D721Med (cell line): ENCODE results near the gene CEP43.

Experiments
- DNase-seq: peaks from one replicate; pipeline ENCODE4 v3.0.0; 2011; ENCODE audit warnings: low spot score; ENCODE audit not compliant: insufficient read length
- FAIRE-seq: peaks from 2 replicates; lab custom pipeline; 2011; peaks lifted over from hg19 to GRCh38; lab: Jason Lieb, UNC
- TF ChIP-seq, protein P1 (sequence below): IDR thresholded peaks from 2 replicates; pipeline ENCODE4 v1.5.1; 2012; ENCODE audit warnings: mild to moderate bottlenecking, control low read depth; ENCODE audit not compliant: insufficient read depth; ENCODE audit errors: missing control alignments

The CEP43 gene

DNA sequence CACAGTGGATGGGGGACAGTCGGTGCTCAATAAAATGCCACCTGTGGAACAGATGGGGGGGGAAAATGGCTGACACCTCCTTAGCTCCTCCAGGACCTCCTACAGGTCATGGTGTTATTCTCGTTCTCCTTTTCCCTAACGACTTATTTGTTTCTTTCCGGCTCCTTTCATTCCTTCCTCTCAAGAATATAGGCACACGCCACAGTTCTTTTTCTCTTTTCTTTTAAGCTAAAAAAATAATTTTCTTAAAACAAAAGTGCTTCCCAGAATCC lies 41.5 kb upstream of the CEP43 start:
- DNase-seq (no peak), FAIRE-seq (no peak)
- TF ChIP-seq, protein P1, sequence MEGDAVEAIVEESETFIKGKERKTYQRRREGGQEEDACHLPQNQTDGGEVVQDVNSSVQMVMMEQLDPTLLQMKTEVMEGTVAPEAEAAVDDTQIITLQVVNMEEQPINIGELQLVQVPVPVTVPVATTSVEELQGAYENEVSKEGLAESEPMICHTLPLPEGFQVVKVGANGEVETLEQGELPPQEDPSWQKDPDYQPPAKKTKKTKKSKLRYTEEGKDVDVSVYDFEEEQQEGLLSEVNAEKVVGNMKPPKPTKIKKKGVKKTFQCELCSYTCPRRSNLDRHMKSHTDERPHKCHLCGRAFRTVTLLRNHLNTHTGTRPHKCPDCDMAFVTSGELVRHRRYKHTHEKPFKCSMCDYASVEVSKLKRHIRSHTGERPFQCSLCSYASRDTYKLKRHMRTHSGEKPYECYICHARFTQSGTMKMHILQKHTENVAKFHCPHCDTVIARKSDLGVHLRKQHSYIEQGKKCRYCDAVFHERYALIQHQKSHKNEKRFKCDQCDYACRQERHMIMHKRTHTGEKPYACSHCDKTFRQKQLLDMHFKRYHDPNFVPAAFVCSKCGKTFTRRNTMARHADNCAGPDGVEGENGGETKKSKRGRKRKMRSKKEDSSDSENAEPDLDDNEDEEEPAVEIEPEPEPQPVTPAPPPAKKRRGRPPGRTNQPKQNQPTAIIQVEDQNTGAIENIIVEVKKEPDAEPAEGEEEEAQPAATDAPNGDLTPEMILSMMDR, result no peak

DNA sequence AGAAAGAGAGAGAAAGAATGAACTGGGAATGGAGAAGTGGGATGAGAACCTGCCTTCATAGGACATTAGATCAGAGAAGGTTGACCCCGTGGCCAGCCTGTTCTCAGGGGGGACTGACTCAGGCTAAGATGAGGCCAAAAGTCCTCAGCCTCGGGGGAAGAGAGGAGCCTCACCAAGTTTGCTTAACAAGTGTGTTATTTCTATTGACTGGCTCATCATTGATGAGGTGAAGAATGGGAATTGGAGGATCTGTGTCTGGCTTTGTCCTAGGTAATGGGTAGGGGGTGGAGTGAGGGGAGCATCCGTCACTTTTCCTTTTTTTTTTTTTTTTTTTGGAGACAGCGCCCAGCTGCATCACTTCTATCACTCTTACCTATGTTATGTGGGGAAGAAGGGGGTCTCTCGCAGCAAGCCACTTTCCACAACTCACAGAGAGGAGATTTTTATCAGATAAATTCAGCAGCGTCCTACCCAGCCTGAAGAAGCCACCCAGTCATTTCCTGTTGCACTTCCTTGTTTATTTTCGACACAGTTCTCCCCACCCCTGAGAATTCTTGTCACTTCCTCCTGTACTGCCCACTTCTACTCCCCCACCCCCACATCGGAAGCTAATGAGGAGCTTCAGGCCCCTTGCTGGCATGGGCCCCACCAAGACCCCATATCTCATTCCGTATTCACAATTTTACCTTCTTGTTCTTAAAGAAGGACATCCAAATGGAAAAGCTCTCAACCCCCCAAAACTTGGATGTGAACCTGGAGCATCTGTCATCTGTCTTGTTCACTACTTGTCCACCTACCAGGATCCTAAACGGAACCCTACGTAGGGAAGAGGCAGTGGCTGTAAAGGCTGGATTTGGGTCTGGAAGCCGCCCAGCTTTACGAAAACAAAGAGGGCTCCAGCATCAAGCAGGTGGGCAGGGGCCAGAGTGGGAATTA lies 40.0 kb upstream of the CEP43 start:
- no peak for FAIRE-seq
- TF ChIP-seq, protein P1, result no peak
- no peak for DNase-seq

DNA sequence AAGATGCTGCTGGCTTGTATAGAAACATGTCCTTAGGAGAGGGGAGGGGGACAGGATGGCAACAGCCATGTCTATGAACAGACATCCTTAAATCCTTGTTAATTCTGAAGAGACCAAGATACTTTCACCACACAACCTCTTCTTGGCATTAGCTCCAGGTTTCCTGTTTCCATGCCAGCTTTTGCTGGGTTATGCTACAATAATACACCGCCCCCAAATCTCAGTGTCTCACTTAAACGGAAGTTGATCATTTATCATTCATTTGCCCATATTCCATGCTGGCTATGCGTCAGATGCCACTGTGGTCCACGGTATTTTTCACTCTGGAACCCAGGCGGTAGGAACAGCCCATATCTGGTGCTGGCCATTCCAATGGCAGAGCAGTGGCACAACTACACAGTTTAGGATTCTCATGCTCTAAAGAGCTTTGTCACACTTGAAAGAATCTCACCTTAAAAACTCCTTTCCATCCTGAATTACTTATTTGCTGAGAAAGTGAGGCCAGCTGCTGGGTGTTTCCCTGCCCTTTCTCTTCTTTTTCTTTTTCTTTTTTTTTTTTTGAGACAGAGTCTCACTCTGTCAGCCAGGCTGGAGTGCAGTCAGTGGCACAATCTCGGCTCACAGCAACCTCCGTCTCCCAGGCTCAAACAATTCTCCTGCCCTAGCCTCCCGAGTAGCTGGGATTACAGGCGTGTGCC lies 39.1 kb upstream of the CEP43 start:
- TF ChIP-seq, protein P1, result no peak
- DNase-seq, result no peak
- FAIRE-seq, result no peak

- FAIRE-seq (no peak), DNase-seq (no peak)
- TF ChIP-seq, protein P1, result no peak
Measured at GRCh38 chr6:166960609-166960978, 38.6 kb upstream of the CEP43 start.

DNA sequence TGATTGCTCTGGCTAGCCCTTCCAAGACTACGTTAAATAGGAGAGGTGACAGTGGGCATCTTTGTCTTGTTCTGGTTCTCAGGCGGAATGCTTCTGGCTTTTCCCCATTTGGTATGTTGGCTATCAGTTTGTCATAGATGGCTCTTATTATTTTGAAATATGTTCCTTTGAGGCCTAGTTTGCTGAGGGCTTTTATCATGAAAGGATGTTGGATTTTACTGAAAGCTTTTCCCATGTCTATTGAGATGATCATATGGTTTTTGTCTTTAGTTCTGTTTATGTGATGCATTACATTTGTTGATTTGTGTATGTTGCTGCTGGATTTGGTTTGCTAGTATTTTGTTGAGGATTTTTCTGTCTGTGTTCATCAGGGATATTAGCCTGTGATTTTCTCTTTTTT lies 32.9 kb upstream of the CEP43 start:
- DNase-seq (no peak), FAIRE-seq (no peak)
- TF ChIP-seq, protein P1, result no peak

DNA sequence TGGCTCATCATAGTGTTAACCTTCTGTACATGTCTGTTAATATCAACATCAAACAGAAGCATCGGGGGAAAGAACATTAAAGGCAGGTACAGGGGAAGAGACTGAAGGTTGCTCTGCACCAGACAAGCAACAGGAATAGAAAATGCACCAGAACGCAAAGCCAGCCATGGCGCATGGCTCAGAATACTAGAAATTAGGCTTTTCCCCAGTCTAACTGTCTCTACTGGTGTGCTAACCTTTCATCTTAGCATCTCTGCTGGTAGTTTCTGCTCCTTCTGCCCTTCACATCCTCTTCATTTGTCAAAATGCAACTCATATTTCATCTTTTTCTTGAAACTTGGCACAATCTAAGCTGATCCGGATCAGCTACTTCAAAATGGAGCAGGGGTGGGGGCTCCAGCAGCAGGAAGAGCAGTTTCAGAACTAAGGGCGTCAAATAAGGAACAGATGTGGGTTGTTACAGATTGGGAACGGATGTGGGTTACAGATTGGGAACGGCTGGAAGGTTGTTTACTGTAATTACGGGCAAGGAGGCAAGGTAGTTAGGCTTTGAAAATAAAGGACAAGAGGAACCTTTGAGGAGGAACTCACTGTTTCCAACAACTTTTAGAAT lies 29.7 kb upstream of the CEP43 start:
- FAIRE-seq (no peak), DNase-seq (no peak)
- TF ChIP-seq, protein P1, result no peak
